Measurements from ENCODE around the gene DNLZ. TPM values are rescaled to one million over a fixed set of nuclear protein-coding genes. Genes with fewer than 3 reads are reported as not detected.

The DNLZ gene
- total and polyA plus RNA-seq, 9 of the 15 experiments (the other 6 are each of a cell fraction or from before 2014, with no cell fraction given): 0.17 to 44.6 (median 3.4) TPM

DNA sequence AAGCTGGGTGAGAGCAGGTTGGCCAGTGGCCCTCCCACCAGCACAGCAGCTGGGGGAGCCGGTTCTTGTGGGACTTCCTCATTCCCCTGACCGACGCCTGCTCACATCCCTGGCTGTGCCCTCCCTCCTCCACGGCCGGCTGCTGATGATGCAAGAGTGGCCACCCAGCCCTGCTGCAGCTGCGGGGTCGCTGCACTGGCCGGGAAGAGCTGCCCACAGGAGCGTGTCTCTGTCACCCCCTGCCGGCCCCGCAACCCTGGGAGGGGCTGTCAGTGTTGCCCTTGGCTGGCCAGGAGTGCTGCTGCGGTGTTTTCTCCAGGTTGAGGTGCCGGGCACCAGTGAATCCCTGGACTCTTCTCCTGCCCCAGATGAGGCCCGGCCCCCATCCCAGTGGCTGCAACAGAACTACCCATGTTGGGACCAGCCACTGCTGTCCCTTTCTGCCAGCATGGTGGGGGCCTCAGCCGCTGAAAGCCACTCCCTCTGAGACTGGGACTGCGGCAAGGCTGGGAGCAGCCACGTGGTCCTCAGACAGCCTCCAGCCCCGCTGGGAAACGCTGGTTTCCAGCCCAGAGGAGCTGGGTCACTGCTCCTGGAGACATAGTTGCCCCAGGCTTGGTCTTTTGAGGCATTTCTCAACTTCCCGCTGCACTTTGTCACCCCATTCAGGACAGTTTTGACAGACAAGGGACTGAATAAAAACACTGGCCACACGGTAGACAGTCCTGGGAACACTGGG, 9.2 kb upstream of the DNLZ start (continued):
- TF ChIP-seq ZNF324 (CRISPR knock-in tag; IDR thresholded peaks at IDR 0.05): no peak
- TF ChIP-seq, protein P1, sequence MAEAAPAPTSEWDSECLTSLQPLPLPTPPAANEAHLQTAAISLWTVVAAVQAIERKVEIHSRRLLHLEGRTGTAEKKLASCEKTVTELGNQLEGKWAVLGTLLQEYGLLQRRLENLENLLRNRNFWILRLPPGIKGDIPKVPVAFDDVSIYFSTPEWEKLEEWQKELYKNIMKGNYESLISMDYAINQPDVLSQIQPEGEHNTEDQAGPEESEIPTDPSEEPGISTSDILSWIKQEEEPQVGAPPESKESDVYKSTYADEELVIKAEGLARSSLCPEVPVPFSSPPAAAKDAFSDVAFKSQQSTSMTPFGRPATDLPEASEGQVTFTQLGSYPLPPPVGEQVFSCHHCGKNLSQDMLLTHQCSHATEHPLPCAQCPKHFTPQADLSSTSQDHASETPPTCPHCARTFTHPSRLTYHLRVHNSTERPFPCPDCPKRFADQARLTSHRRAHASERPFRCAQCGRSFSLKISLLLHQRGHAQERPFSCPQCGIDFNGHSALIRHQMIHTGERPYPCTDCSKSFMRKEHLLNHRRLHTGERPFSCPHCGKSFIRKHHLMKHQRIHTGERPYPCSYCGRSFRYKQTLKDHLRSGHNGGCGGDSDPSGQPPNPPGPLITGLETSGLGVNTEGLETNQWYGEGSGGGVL (CRISPR knock-in tag; IDR thresholded peaks at IDR 0.05): no peak
- TF ChIP-seq ZNF41 (CRISPR knock-in tag; conservative IDR thresholded peaks at IDR 0.05): no peak
- no peak for TF ChIP-seq TAF7 (tag; IDR thresholded peaks at IDR 0.05)
- TF ChIP-seq POLR2AphosphoS5 (IDR thresholded peaks at IDR 0.05; ENCODE audit: control insufficient read depth, insufficient read depth, low read depth, low read length): no peak
- peak; percentile 19; the same call in 1 of the 2 replicates for TF ChIP-seq SIN3B (IDR thresholded peaks at IDR 0.05; ENCODE audit: low read depth)
- TF ChIP-seq ZNF239 (CRISPR knock-in tag; IDR thresholded peaks at IDR 0.05): no peak
- TF ChIP-seq ARID2 (IDR thresholded peaks at IDR 0.05): no peak
- no peak for TF ChIP-seq SMARCA5 (IDR thresholded peaks at IDR 0.05)
- TF ChIP-seq ZZZ3 (IDR thresholded peaks at IDR 0.05): no peak
- TF ChIP-seq, protein P2, sequence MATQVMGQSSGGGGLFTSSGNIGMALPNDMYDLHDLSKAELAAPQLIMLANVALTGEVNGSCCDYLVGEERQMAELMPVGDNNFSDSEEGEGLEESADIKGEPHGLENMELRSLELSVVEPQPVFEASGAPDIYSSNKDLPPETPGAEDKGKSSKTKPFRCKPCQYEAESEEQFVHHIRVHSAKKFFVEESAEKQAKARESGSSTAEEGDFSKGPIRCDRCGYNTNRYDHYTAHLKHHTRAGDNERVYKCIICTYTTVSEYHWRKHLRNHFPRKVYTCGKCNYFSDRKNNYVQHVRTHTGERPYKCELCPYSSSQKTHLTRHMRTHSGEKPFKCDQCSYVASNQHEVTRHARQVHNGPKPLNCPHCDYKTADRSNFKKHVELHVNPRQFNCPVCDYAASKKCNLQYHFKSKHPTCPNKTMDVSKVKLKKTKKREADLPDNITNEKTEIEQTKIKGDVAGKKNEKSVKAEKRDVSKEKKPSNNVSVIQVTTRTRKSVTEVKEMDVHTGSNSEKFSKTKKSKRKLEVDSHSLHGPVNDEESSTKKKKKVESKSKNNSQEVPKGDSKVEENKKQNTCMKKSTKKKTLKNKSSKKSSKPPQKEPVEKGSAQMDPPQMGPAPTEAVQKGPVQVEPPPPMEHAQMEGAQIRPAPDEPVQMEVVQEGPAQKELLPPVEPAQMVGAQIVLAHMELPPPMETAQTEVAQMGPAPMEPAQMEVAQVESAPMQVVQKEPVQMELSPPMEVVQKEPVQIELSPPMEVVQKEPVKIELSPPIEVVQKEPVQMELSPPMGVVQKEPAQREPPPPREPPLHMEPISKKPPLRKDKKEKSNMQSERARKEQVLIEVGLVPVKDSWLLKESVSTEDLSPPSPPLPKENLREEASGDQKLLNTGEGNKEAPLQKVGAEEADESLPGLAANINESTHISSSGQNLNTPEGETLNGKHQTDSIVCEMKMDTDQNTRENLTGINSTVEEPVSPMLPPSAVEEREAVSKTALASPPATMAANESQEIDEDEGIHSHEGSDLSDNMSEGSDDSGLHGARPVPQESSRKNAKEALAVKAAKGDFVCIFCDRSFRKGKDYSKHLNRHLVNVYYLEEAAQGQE (IDR thresholded peaks at IDR 0.05; ENCODE audit: borderline replicate concordance): peak; percentile 37; the same call in 1 of the 2 replicates
- TF ChIP-seq, protein P2 (CRISPR knock-in tag; IDR thresholded peaks at IDR 0.05; ENCODE audit: low read depth): no peak
- TF ChIP-seq FOXK1 (CRISPR knock-in tag; IDR thresholded peaks at IDR 0.05; ENCODE audit: borderline replicate concordance): 0 out of 2 replicates have a peak, but pooled peaks have one; percentile 14
- TF ChIP-seq HDAC1 (IDR thresholded peaks at IDR 0.05): peak in 1 of 2 experiments; percentile 84; a peak in 2 of 4 replicates
- TF ChIP-seq GTF2E2 (tag; IDR thresholded peaks at IDR 0.05): no peak; the same call in 1 of the 2 replicates
- peak; percentile 53; the same call in 1 of the 2 replicates for TF ChIP-seq ARID1B (IDR thresholded peaks at IDR 0.05)
- no peak; the same call in 1 of the 2 replicates for TF ChIP-seq LEF1 (IDR thresholded peaks at IDR 0.05)
- 0 out of 2 replicates have a peak, but pooled peaks have one; percentile 15 for TF ChIP-seq LARP7 (IDR thresholded peaks at IDR 0.05)
- no peak for TF ChIP-seq CSDE1 (IDR thresholded peaks at IDR 0.05)
- TF ChIP-seq CREBBP (IDR thresholded peaks at IDR 0.05; ENCODE audit: low read depth, low read length): no peak
- TF ChIP-seq TEAD1 (CRISPR knock-in tag; IDR thresholded peaks at IDR 0.05): peak; percentile 48 to 93; a peak in 1 of 4 replicates

Measured in K562 (cell line).